Upper lobe of left lung (tissue), 4 donors: ENCODE measurements around the gene MAGOHB.
"Not testable (repeated sequence)": the region's sequence is repeated elsewhere in the genome, so short reads cannot be mapped to it uniquely, and the experiment has no call there.

Experiments used
- EP300 ChIP-seq, 4 donors: sonication (generic); formaldehyde crosslinking; IDR thresholded peaks; one replicate each; pipeline ENCODE4 v1.5.1; 2017; ENCODE audit warnings: antibody characterized with exemption in 4 of 4, control low read depth in 2 of 4
- TF ChIP-seq, protein P1 (sequence below), 6 experiments: fragments of 450-650 bp in 4 of 6; fragments of 200-600 bp in 2 of 6; sonication (generic) in 2 of 6; IDR thresholded peaks; one replicate each; pipeline ENCODE4 v1.5.1; 2016 to 2019; ENCODE audit warnings: antibody characterized with exemption in 6 of 6

DNA sequence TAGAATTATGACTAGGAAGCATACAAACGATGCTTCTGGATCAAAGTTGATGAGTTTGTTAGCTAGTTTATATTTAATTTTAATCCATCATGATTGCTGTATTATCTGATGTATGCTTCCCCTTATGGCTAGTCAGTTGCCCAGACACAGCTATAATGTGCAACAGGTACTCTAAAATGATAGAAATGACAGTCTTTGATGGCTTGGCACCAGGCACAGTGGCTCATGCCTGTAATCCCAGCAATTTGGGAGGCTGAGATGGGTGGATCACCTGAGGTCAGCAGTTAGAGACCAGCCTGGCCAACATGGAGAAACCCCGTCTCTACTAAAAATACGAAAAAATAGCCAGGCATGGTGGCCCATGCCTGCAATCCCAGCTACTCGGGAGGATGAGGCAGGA lies 2.2 kb downstream of the MAGOHB start:
- TF ChIP-seq, protein P1, sequence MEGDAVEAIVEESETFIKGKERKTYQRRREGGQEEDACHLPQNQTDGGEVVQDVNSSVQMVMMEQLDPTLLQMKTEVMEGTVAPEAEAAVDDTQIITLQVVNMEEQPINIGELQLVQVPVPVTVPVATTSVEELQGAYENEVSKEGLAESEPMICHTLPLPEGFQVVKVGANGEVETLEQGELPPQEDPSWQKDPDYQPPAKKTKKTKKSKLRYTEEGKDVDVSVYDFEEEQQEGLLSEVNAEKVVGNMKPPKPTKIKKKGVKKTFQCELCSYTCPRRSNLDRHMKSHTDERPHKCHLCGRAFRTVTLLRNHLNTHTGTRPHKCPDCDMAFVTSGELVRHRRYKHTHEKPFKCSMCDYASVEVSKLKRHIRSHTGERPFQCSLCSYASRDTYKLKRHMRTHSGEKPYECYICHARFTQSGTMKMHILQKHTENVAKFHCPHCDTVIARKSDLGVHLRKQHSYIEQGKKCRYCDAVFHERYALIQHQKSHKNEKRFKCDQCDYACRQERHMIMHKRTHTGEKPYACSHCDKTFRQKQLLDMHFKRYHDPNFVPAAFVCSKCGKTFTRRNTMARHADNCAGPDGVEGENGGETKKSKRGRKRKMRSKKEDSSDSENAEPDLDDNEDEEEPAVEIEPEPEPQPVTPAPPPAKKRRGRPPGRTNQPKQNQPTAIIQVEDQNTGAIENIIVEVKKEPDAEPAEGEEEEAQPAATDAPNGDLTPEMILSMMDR (IDR thresholded peaks at IDR 0.05): not testable (repeated sequence)
- not testable (repeated sequence) for TF ChIP-seq EP300 (IDR thresholded peaks at IDR 0.05)
